HL-60 (cell line): ENCODE data around the gene SMYD2.
A peak's percentile ranks its signal among the peaks of the same experiment; 100 is the strongest.

Experiments
- DNase-seq, 2 experiments: peaks; one replicate each; pipeline ENCODE4 v3.0.0-alpha.2; 2010 to 2020; ENCODE audit warnings: low read depth in 1 of 2, low spot score in 1 of 2
- H3K27ac ChIP-seq: fragments of 250-450 bp; sonication (Bioruptor Pico); replicated peaks from 2 replicates; pipeline ENCODE4 v1.5.1; 2020; ENCODE audit warnings: mild to moderate bottlenecking, moderate library complexity
- H3K27me3 ChIP-seq: fragments of 250-450 bp; sonication (Bioruptor Pico); 2 replicates; pipeline ENCODE4 v1.5.1; 2021; ENCODE audit warnings: mild to moderate bottlenecking, moderate library complexity; ENCODE audit not compliant: insufficient read depth, poor library complexity, severe bottlenecking
- H3K4me3 ChIP-seq: replicated peaks from 2 replicates; pipeline ENCODE4 v1.5.1; 2011; ENCODE audit warnings: mild to moderate bottlenecking, control low read depth, low read length; ENCODE audit not compliant: insufficient read depth
- CTCF ChIP-seq: IDR thresholded peaks from one replicate; pipeline ENCODE4 v1.5.1; 2011; ENCODE audit warnings: low read length, control low read depth, inconsistent platforms; ENCODE audit not compliant: insufficient read depth
- GABPA ChIP-seq: IDR thresholded peaks from 2 replicates; pipeline ENCODE4 v1.6.1; 2012; ENCODE audit warnings: low read depth
- POLR2AphosphoS5 ChIP-seq: IDR thresholded peaks from 2 replicates; pipeline ENCODE4 v1.6.1; 2012; ENCODE audit warnings: low read depth
- REST ChIP-seq: IDR thresholded peaks from 2 replicates; pipeline ENCODE4 v1.6.1; 2012; ENCODE audit warnings: low read depth; ENCODE audit not compliant: insufficient replicate concordance
- SPI1 ChIP-seq: IDR thresholded peaks from 2 replicates; pipeline ENCODE4 v1.6.1; 2012; ENCODE audit warnings: low read depth, mild to moderate bottlenecking, borderline replicate concordance

SMYD2 gene

GRCh38 chr1:214319938-214320337 lies 39.0 kb downstream of the SMYD2 start:
- H3K27me3 ChIP-seq: no peaks in the 10 kb centered on the region
- no peak for TF ChIP-seq POLR2AphosphoS5
- no peak for TF ChIP-seq CTCF
- no peak for TF ChIP-seq GABPA
- TF ChIP-seq REST: no peak
- TF ChIP-seq SPI1: no peak
- H3K27ac ChIP-seq: no peak overlapping the region
- DNase-seq: peak in 1 of 2 experiments; percentile 27
- no peak overlapping the region for H3K4me3 ChIP-seq

GRCh38 chr1:214321705-214322453 lies 40.9 kb downstream of the SMYD2 start:
- TF ChIP-seq CTCF (no peak), SPI1 (no peak), REST (no peak), POLR2AphosphoS5 (no peak), GABPA (no peak)
- Histone ChIP-seq H3K4me3 (no peak overlapping the region), H3K27me3 (no peaks in the 10 kb centered on the region), H3K27ac (no peak overlapping the region)
- DNase-seq: no peak

GRCh38 chr1:214324896-214325800 lies 44.2 kb downstream of the SMYD2 start:
- Histone ChIP-seq H3K27ac (no peak overlapping the region), H3K4me3 (no peak overlapping the region), H3K27me3 (no peaks in the 10 kb centered on the region)
- TF ChIP-seq GABPA (no peak), REST (no peak), CTCF (no peak), SPI1 (no peak), POLR2AphosphoS5 (no peak)
- no peak for DNase-seq
